ENCODE results near the gene KCNK10.

KCNK10 gene

GRCh38 chr14:88327497-88327896, 4.4 kb upstream of the KCNK10 start:
- Mint-ChIP-seq H3K4me1 (ENCODE audit: low read depth in 2 of 2) (peaks cover 0 to 12% of the 10 kb centered on the region in 2 donors), H3K27me3 (peaks cover 25 to 72% of the 10 kb centered on the region in 2 donors), H3K27ac (no peak overlapping the region), H3K9me3 (no peaks in the 10 kb centered on the region), H3K36me3 (ENCODE audit: insufficient read depth) (no peaks in the 10 kb centered on the region), H3K4me3 (no peak overlapping the region)
- DNase-seq (no peak), ATAC-seq (replicated peaks) (no peak)

GRCh38 chr14:88326352-88327103, 3.5 kb upstream of the KCNK10 start:
- ATAC-seq (replicated peaks) (no peak), DNase-seq (no peak)
- peaks cover 0 to 12% of the 10 kb centered on the region in 2 donors for H3K4me1 Mint-ChIP-seq (ENCODE audit: low read depth in 2 of 2)
- H3K36me3 Mint-ChIP-seq (ENCODE audit: insufficient read depth): no peaks in the 10 kb centered on the region
- H3K27ac Mint-ChIP-seq: no peak overlapping the region
- H3K9me3 Mint-ChIP-seq: no peaks in the 10 kb centered on the region
- no peak overlapping the region for H3K4me3 Mint-ChIP-seq
- H3K27me3 Mint-ChIP-seq: peaks cover 22 to 68% of the 10 kb centered on the region in 2 donors

- no peak overlapping the region for H3K4me3 Mint-ChIP-seq
- no peak overlapping the region for H3K27ac Mint-ChIP-seq
- H3K36me3 Mint-ChIP-seq (ENCODE audit: insufficient read depth): no peaks in the 10 kb centered on the region
- DNase-seq (no peak), ATAC-seq (replicated peaks) (no peak)
- H3K27me3 Mint-ChIP-seq: peaks cover 15 to 63% of the 10 kb centered on the region in 2 donors
- H3K4me1 Mint-ChIP-seq (ENCODE audit: low read depth in 2 of 2): peaks cover 0 to 12% of the 10 kb centered on the region in 2 donors
- no peaks in the 10 kb centered on the region for H3K9me3 Mint-ChIP-seq
Measured at GRCh38 chr14:88325883-88326282, 2.8 kb upstream of the KCNK10 start.

GRCh38 chr14:88324930-88325329, 1.9 kb upstream of the KCNK10 start:
- Mint-ChIP-seq H3K27ac (no peak overlapping the region), H3K4me3 (no peak overlapping the region), H3K36me3 (ENCODE audit: insufficient read depth) (no peaks in the 10 kb centered on the region), H3K27me3 (peaks cover 6 to 55% of the 10 kb centered on the region in 2 donors), H3K4me1 (ENCODE audit: low read depth in 2 of 2) (peaks cover 0 to 12% of the 10 kb centered on the region in 2 donors), H3K9me3 (no peaks in the 10 kb centered on the region)
- DNase-seq: no peak
- no peak for ATAC-seq (replicated peaks)

GRCh38 chr14:88324491-88324890, 1.4 kb upstream of the KCNK10 start:
- no peak overlapping the region for H3K27ac Mint-ChIP-seq
- H3K4me1 Mint-ChIP-seq (ENCODE audit: low read depth in 2 of 2): peaks cover 0 to 12% of the 10 kb centered on the region in 2 donors
- no peak overlapping the region for H3K4me3 Mint-ChIP-seq
- no peaks in the 10 kb centered on the region for H3K36me3 Mint-ChIP-seq (ENCODE audit: insufficient read depth)
- peaks cover 1 to 52% of the 10 kb centered on the region in 2 donors for H3K27me3 Mint-ChIP-seq
- DNase-seq: no peak
- ATAC-seq (replicated peaks): no peak
- H3K9me3 Mint-ChIP-seq: no peaks in the 10 kb centered on the region

- Mint-ChIP-seq H3K36me3 (ENCODE audit: insufficient read depth) (no peaks in the 10 kb centered on the region), H3K27ac (no peak overlapping the region), H3K9me3 (no peaks in the 10 kb centered on the region), H3K27me3 (peaks cover 0 to 47% of the 10 kb centered on the region in 2 donors), H3K4me1 (ENCODE audit: low read depth in 2 of 2) (peaks cover 0 to 12% of the 10 kb centered on the region in 2 donors), H3K4me3 (peak overlapping the region; percentile 63)
- DNase-seq: no peak
- no peak for ATAC-seq (replicated peaks)
Measured at GRCh38 chr14:88323523-88324199, 592 bp upstream of the KCNK10 start.

- ATAC-seq (replicated peaks) (no peak), DNase-seq (no peak)
- Mint-ChIP-seq H3K4me3 (no peak overlapping the region), H3K27me3 (peaks cover 0 to 43% of the 10 kb centered on the region in 2 donors), H3K4me1 (ENCODE audit: low read depth in 2 of 2) (peaks cover 0 to 12% of the 10 kb centered on the region in 2 donors), H3K9me3 (no peaks in the 10 kb centered on the region), H3K36me3 (ENCODE audit: insufficient read depth) (no peaks in the 10 kb centered on the region), H3K27ac (no peak overlapping the region)
Measured at GRCh38 chr14:88322504-88323085, 474 bp downstream of the KCNK10 start.

- no peak overlapping the region for H3K27ac Mint-ChIP-seq
- H3K4me3 Mint-ChIP-seq: no peak overlapping the region
- peaks cover 0 to 8% of the 10 kb centered on the region in 2 donors for H3K4me1 Mint-ChIP-seq (ENCODE audit: low read depth in 2 of 2)
- H3K36me3 Mint-ChIP-seq (ENCODE audit: insufficient read depth): no peaks in the 10 kb centered on the region
- no peak for DNase-seq
- H3K27me3 Mint-ChIP-seq: peaks cover 0 to 36% of the 10 kb centered on the region in 2 donors
- H3K9me3 Mint-ChIP-seq: no peaks in the 10 kb centered on the region
- no peak for ATAC-seq (replicated peaks)
Measured at GRCh38 chr14:88321692-88322503, 1.2 kb downstream of the KCNK10 start.

- Mint-ChIP-seq H3K36me3 (ENCODE audit: insufficient read depth) (no peaks in the 10 kb centered on the region), H3K4me3 (no peak overlapping the region), H3K4me1 (ENCODE audit: low read depth in 2 of 2) (peaks cover 0 to 4% of the 10 kb centered on the region in 2 donors), H3K27ac (no peak overlapping the region), H3K9me3 (no peaks in the 10 kb centered on the region), H3K27me3 (peaks cover 12 to 13% of the 10 kb centered on the region in 2 donors)
- ATAC-seq (replicated peaks) (no peak), DNase-seq (no peak)
Measured at GRCh38 chr14:88318406-88318805, 4.7 kb downstream of the KCNK10 start.

- no peak for DNase-seq
- Mint-ChIP-seq H3K4me1 (ENCODE audit: low read depth in 2 of 2) (peaks cover 0 to 1% of the 10 kb centered on the region in 2 donors), H3K27ac (no peak overlapping the region), H3K9me3 (no peaks in the 10 kb centered on the region), H3K27me3 (peaks cover 12 to 13% of the 10 kb centered on the region in 2 donors), H3K36me3 (ENCODE audit: insufficient read depth) (no peaks in the 10 kb centered on the region), H3K4me3 (no peak overlapping the region)
- ATAC-seq (replicated peaks): no peak
Measured at GRCh38 chr14:88316521-88316920, 6.5 kb downstream of the KCNK10 start.

- H3K27me3 Mint-ChIP-seq: peaks cover 7 to 26% of the 10 kb centered on the region in 2 donors
- H3K4me3 Mint-ChIP-seq: no peak overlapping the region
- DNase-seq (no peak), ATAC-seq (replicated peaks) (no peak)
- H3K27ac Mint-ChIP-seq: no peak overlapping the region
- no peaks in the 10 kb centered on the region for H3K9me3 Mint-ChIP-seq
- peaks cover 0 to 1% of the 10 kb centered on the region in 2 donors for H3K4me1 Mint-ChIP-seq (ENCODE audit: low read depth in 2 of 2)
- no peaks in the 10 kb centered on the region for H3K36me3 Mint-ChIP-seq (ENCODE audit: insufficient read depth)
Measured at GRCh38 chr14:88312257-88312656, 10.8 kb downstream of the KCNK10 start.

GRCh38 chr14:88311780-88312179, 11.3 kb downstream of the KCNK10 start:
- ATAC-seq (replicated peaks) (no peak), DNase-seq (no peak)
- Mint-ChIP-seq H3K4me3 (no peak overlapping the region), H3K27ac (no peak overlapping the region), H3K9me3 (no peaks in the 10 kb centered on the region), H3K36me3 (ENCODE audit: insufficient read depth) (no peaks in the 10 kb centered on the region), H3K27me3 (peaks cover 12 to 31% of the 10 kb centered on the region in 2 donors), H3K4me1 (ENCODE audit: low read depth in 2 of 2) (peaks cover 0 to 1% of the 10 kb centered on the region in 2 donors)

- no peak overlapping the region for H3K4me3 Mint-ChIP-seq
- H3K27ac Mint-ChIP-seq: no peak overlapping the region
- ATAC-seq (replicated peaks) (no peak), DNase-seq (no peak)
- H3K36me3 Mint-ChIP-seq (ENCODE audit: insufficient read depth): no peaks in the 10 kb centered on the region
- H3K27me3 Mint-ChIP-seq: peaks cover 5 to 27% of the 10 kb centered on the region in 2 donors
- no peaks in the 10 kb centered on the region for H3K4me1 Mint-ChIP-seq (ENCODE audit: low read depth in 2 of 2)
- no peaks in the 10 kb centered on the region for H3K9me3 Mint-ChIP-seq
Measured at GRCh38 chr14:88310449-88310848, 12.6 kb downstream of the KCNK10 start.

Measured in effector memory CD8-positive, alpha-beta T cell (primary cell).